Body of pancreas (tissue), 4 donors: ENCODE data around the gene PLAAT5.

Experiments used
- CTCF ChIP-seq, 7 experiments: fragments of 450-650 bp in 4 of 7; fragments of 200-600 bp in 3 of 7; sonication (generic) in 3 of 7; IDR thresholded peaks; one replicate each; pipeline ENCODE4 v1.5.1; 2016 to 2019; ENCODE audit warnings: antibody characterized with exemption in 7 of 7
- POLR2A ChIP-seq, 3 donors: fragments of 450-650 bp; IDR thresholded peaks; one replicate each; pipeline ENCODE4 v1.6.1; 2016; ENCODE audit warnings: antibody characterized with exemption in 3 of 3, mild to moderate bottlenecking in 2 of 3

GRCh38 chr11:63459586-63459985, 31.4 kb downstream of the PLAAT5 start:
- TF ChIP-seq CTCF (IDR thresholded peaks at IDR 0.05) (no peak), POLR2A (IDR thresholded peaks at IDR 0.05) (no peak)
